Urinary bladder (tissue), 4 donors: ENCODE results near the gene PLCXD1. TPM values are rescaled to one million over a fixed set of nuclear protein-coding genes. Genes with fewer than 3 reads are reported as not detected.
"Not testable (repeated sequence)": the region's sequence is repeated elsewhere in the genome, so short reads cannot be mapped to it uniquely, and the experiment has no call there.

ENCODE experiments used
- DNase-seq: peaks from one replicate; pipeline ENCODE4 v3.0.0-alpha.2; 2015; ENCODE audit errors: extremely low spot score
- H3K27ac ChIP-seq: one replicate; pipeline ENCODE4 v1.5.1; 2013; ENCODE audit warnings: low read depth, mild to moderate bottlenecking, moderate library complexity
- H3K36me3 ChIP-seq: one replicate; pipeline ENCODE4 v1.6.1; 2013; ENCODE audit warnings: mild to moderate bottlenecking, moderate library complexity; ENCODE audit not compliant: insufficient read depth
- H3K4me1 ChIP-seq: one replicate; pipeline ENCODE4 v1.6.1; 2013; ENCODE audit warnings: mild to moderate bottlenecking, moderate library complexity; ENCODE audit not compliant: insufficient read depth
- H3K4me3 ChIP-seq: one replicate; pipeline ENCODE4 v1.5.1; 2013; ENCODE audit warnings: low read depth, low read length
- WGBS: extraction: QIAGEN DNeasy Blood & Tissue Kit; methylation state at CpG from one replicate; pipeline ENCODE4 v1.1.7; 2013; 5-methylcytosine and 5-hydroxymethylcytosine counted together
- polyA plus RNA-seq: library from polyadenylated mRNA; stranded (reverse); fragments of 200-250 nt; gene quantifications from one replicate; pipeline ENCODE4 v1.2.3, GENCODE V29; 2013
- total RNA-seq: library from RNA; depleted of rRNA; stranded (reverse); fragments of >200 nt; gene quantifications from one replicate; pipeline ENCODE4 v1.2.3, GENCODE V29; 2014
- donor health status: healthy with polysubstance abuse.
- donor health status: healthy.

The PLCXD1 gene
- total and polyA plus RNA-seq, 2 donors, result 5.2 to 10.2 TPM

GRCh38 chrX:347351-348117 is 66.4 kb downstream of the PLCXD1 start:
- H3K27ac ChIP-seq, result no peak overlapping the region
- no peak for DNase-seq
- peaks cover 2% of the 10 kb centered on the region for H3K36me3 ChIP-seq
- 97% methylated on average over 59 of the region's 59 CpGs for WGBS
- H3K4me1 ChIP-seq, result no peaks in the 10 kb centered on the region
- no peak overlapping the region for H3K4me3 ChIP-seq

GRCh38 chrX:348461-349117 is 67.4 kb downstream of the PLCXD1 start:
- Histone ChIP-seq H3K36me3 (peaks cover 2% of the 10 kb centered on the region), H3K4me3 (no peak overlapping the region), H3K27ac (no peak overlapping the region), H3K4me1 (no peaks in the 10 kb centered on the region)
- no peak for DNase-seq
- WGBS, result 65% methylated on average over 11 of the region's 11 CpGs

GRCh38 chrX:349196-349595 is 68.0 kb downstream of the PLCXD1 start:
- Histone ChIP-seq H3K27ac (no peak overlapping the region), H3K4me1 (no peaks in the 10 kb centered on the region), H3K4me3 (no peak overlapping the region), H3K36me3 (peaks cover 2% of the 10 kb centered on the region)
- 80% methylated on average over 18 of the region's 18 CpGs for WGBS
- no peak for DNase-seq

GRCh38 chrX:349702-350101 is 68.5 kb downstream of the PLCXD1 start:
- Histone ChIP-seq H3K4me1 (no peaks in the 10 kb centered on the region), H3K27ac (no peak overlapping the region), H3K36me3 (peaks cover 2% of the 10 kb centered on the region), H3K4me3 (no peak overlapping the region)
- 87% methylated on average over 10 of the region's 10 CpGs for WGBS
- no peak for DNase-seq

GRCh38 chrX:350148-350533 is 69.0 kb downstream of the PLCXD1 start:
- Histone ChIP-seq H3K4me1 (no peaks in the 10 kb centered on the region), H3K36me3 (peaks cover 2% of the 10 kb centered on the region), H3K4me3 (no peak overlapping the region), H3K27ac (no peak overlapping the region)
- no peak for DNase-seq
- 89% methylated on average over 20 of the region's 20 CpGs for WGBS

- H3K27ac ChIP-seq, result no peak overlapping the region
- DNase-seq, result no peak
- no peaks in the 10 kb centered on the region for H3K4me1 ChIP-seq
- no peak overlapping the region for H3K4me3 ChIP-seq
- peaks cover 2% of the 10 kb centered on the region for H3K36me3 ChIP-seq
- 94% methylated on average over 61 of the region's 61 CpGs for WGBS
Observed at GRCh38 chrX:350534-351323, 69.5 kb downstream of the PLCXD1 start.

GRCh38 chrX:351324-351641 is 70.1 kb downstream of the PLCXD1 start:
- H3K4me3 ChIP-seq, H3K36me3 ChIP-seq, DNase-seq, H3K4me1 ChIP-seq, H3K27ac ChIP-seq: not testable (repeated sequence)
- WGBS, result 92% methylated on average over 11 of the region's 13 CpGs

GRCh38 chrX:351736-352135 is 70.6 kb downstream of the PLCXD1 start:
- 94% methylated on average over 10 of the region's 10 CpGs for WGBS
- no peak for DNase-seq
- no peaks in the 10 kb centered on the region for H3K36me3 ChIP-seq
- no peaks in the 10 kb centered on the region for H3K4me1 ChIP-seq
- no peak overlapping the region for H3K27ac ChIP-seq
- H3K4me3 ChIP-seq, result no peak overlapping the region

GRCh38 chrX:352181-352580 is 71.0 kb downstream of the PLCXD1 start:
- Histone ChIP-seq H3K36me3 (no peaks in the 10 kb centered on the region), H3K4me3 (no peak overlapping the region), H3K27ac (no peak overlapping the region), H3K4me1 (no peaks in the 10 kb centered on the region)
- DNase-seq, result no peak
- WGBS, result 94% methylated on average over 27 of the region's 27 CpGs

GRCh38 chrX:352582-353314 is 71.6 kb downstream of the PLCXD1 start:
- no peaks in the 10 kb centered on the region for H3K36me3 ChIP-seq
- no peaks in the 10 kb centered on the region for H3K4me1 ChIP-seq
- no peak overlapping the region for H3K27ac ChIP-seq
- WGBS, result 95% methylated on average over 39 of the region's 39 CpGs
- no peak for DNase-seq
- H3K4me3 ChIP-seq, result no peak overlapping the region

Other genes starting within 250 kb of the PLCXD1 start
- gene GTPBP6, start 37.4 kb downstream of the PLCXD1 start, total RNA-seq, result 10.0 TPM
- 71.8 TPM for gene GTPBP6, start 37.4 kb downstream of the PLCXD1 start, polyA plus RNA-seq
- 11.0 TPM for gene PPP2R3B, start 105.5 kb downstream of the PLCXD1 start, total RNA-seq
- 16.1 TPM for gene PPP2R3B, start 105.5 kb downstream of the PLCXD1 start, polyA plus RNA-seq